K562 (cell line): ENCODE data around the gene MAPT. TPM values are rescaled to one million over a fixed set of nuclear protein-coding genes. Genes with fewer than 3 reads are reported as not detected.
A peak's percentile ranks its signal among the peaks of the same experiment; 100 is the strongest.

ENCODE experiments used
- ATAC-seq: fragments of 200-7000 bp; cut with Tn5 transposase; 3 replicates; pipeline ENCODE4 v1.9.1; 2020; ENCODE audit warnings: moderate library complexity
- BruUV-seq: library from RNA; stranded (reverse); fragments of 400-500 nt; replicated peaks from 2 replicates; lab custom pipeline; 2021; lab: Mats Ljungman, UMichigan
- CTCF ChIA-PET: fragments of 300-600 bp; formaldehyde crosslinking; extraction: SDS; loops from one replicate; lab custom pipeline; 2021; ENCODE audit warnings: low intra/inter-chr PET ratio; lab: Yijun Ruan, JAX
- POLR2A ChIA-PET: fragments of 300-600, 350-650 bp; sonication (Branson Sonifier 250); formaldehyde crosslinking; extraction: SDS; loops from one replicate; lab custom pipeline; 2021; ENCODE audit warnings: antibody characterized with exemption, inconsistent platforms; lab: Yijun Ruan, JAX
- DNase-seq, 4 experiments: peaks; one replicate each; pipeline versions ENCODE4 v3.0.0 to v3.0.0-alpha.2; 2011 to 2018; ENCODE audit warnings: low spot score in 3 of 4, mixed read lengths in 3 of 4; ENCODE audit errors: extremely low read depth in 1 of 4
- FAIRE-seq: peaks from 2 replicates; lab custom pipeline; 2011; peaks lifted over from hg19 to GRCh38; lab: Jason Lieb, UNC
- H2AFZ ChIP-seq: 2 replicates; pipeline ENCODE4 v1.6.0; 2011; ENCODE audit warnings: low read depth, low read length, control low read depth, inconsistent platforms
- H3K27ac ChIP-seq: fragments of 200-600 bp; 3 replicates; pipeline ENCODE4 v1.8.0; 2011; ENCODE audit warnings: low read depth, mild to moderate bottlenecking, control low read depth, inconsistent platforms, low read length, moderate library complexity, mixed read lengths; ENCODE audit errors: extremely low read depth
- H3K27me3 ChIP-seq, 2 experiments: fragments of 300-600 bp in 1 of 2; 2 replicates in 1 of 2; 3 replicates in 1 of 2; pipeline versions ENCODE4 v1.6.0 to v1.8.0; 2011; ENCODE audit warnings: inconsistent platforms in 2 of 2, low read length in 2 of 2, mild to moderate bottlenecking in 1 of 2, mixed read lengths in 1 of 2, moderate library complexity in 1 of 2; ENCODE audit not compliant: control insufficient read depth in 2 of 2, insufficient read depth in 2 of 2
- H3K36me3 ChIP-seq: fragments of 300-600 bp; 3 replicates; pipeline ENCODE4 v1.8.0; 2011; ENCODE audit warnings: mild to moderate bottlenecking, low read length, inconsistent platforms; ENCODE audit not compliant: control insufficient read depth, insufficient read depth
- H3K4me1 ChIP-seq, 2 experiments: fragments of 200-600 bp in 1 of 2; replicated peaks in 1 of 2; 2 replicates in 1 of 2; 3 replicates in 1 of 2; pipeline versions ENCODE4 v1.5.1 to v1.8.0; 2011; ENCODE audit warnings: inconsistent platforms in 2 of 2, low read length in 2 of 2, mild to moderate bottlenecking in 1 of 2, mixed read lengths in 1 of 2, moderate library complexity in 1 of 2; ENCODE audit not compliant: control insufficient read depth in 2 of 2, insufficient read depth in 2 of 2
- H3K4me2 ChIP-seq: 2 replicates; pipeline ENCODE4 v1.6.1; 2011; ENCODE audit warnings: low read length, control low read depth, inconsistent platforms, mixed read lengths; ENCODE audit not compliant: insufficient read depth
- H3K4me3 ChIP-seq: fragments of 200-600 bp; sonication (generic), shearing (Covaris generic); 2 replicates; pipeline ENCODE4 v1.5.1; 2016; ENCODE audit warnings: control low read depth, inconsistent platforms
- H3K79me2 ChIP-seq: fragments of 200-600 bp; 3 replicates; pipeline ENCODE4 v1.8.0; 2011; ENCODE audit warnings: low read length, inconsistent platforms; ENCODE audit not compliant: control insufficient read depth, insufficient read depth
- H3K9ac ChIP-seq, 2 experiments: 2 replicates each; pipeline versions ENCODE4 v1.6.0 to v1.6.1; 2011; ENCODE audit warnings: low read depth in 2 of 2, low read length in 2 of 2, control low read depth in 1 of 2, inconsistent platforms in 1 of 2, mild to moderate bottlenecking in 1 of 2, mixed read lengths in 1 of 2; ENCODE audit not compliant: insufficient read depth in 1 of 2
- H3K9me1 ChIP-seq: one replicate; pipeline ENCODE4 v1.6.0; 2011; ENCODE audit warnings: inconsistent platforms, mild to moderate bottlenecking, low read length, moderate library complexity; ENCODE audit not compliant: control insufficient read depth, insufficient read depth
- H3K9me3 ChIP-seq: replicated peaks from 2 replicates; pipeline ENCODE4 v1.5.1; 2011; ENCODE audit warnings: low read depth, low read length, inconsistent platforms; ENCODE audit not compliant: control insufficient read depth, insufficient read depth
- H4K20me1 ChIP-seq: replicated peaks from 2 replicates; pipeline ENCODE4 v1.6.1; 2011; ENCODE audit warnings: low read length, inconsistent platforms, mixed read lengths; ENCODE audit not compliant: control insufficient read depth, insufficient read depth
- CAMTA2 ChIP-seq: fragments of 250-450 bp; sonication (Bioruptor Pico); conservative IDR thresholded peaks from 2 replicates; pipeline ENCODE4 v1.5.1; 2022
- CREB1 ChIP-seq, 2 experiments: sonication (generic) in 1 of 2; formaldehyde crosslinking in 1 of 2; IDR thresholded peaks; 2 replicates each; pipeline versions ENCODE4 v1.6.1 to v1.8.0; 2012 to 2022; ENCODE audit warnings: inconsistent platforms in 1 of 2, mild to moderate bottlenecking in 1 of 2, missing genetic modification reagents in 1 of 2, moderate library complexity in 1 of 2
- DIDO1 ChIP-seq: fragments of 450-650 bp; IDR thresholded peaks from 2 replicates; pipeline ENCODE4 v1.6.1; 2016; ENCODE audit warnings: low read depth, missing biosample characterization, missing genetic modification characterization
- ILF3 ChIP-seq: fragments of 450-650 bp; IDR thresholded peaks from 2 replicates; pipeline ENCODE4 v1.6.1; 2018; ENCODE audit warnings: antibody characterized with exemption, mild to moderate bottlenecking, moderate library complexity, borderline replicate concordance
- L3MBTL2 ChIP-seq: fragments of 450-650 bp; IDR thresholded peaks from 2 replicates; pipeline ENCODE4 v1.6.1; 2016; ENCODE audit warnings: mild to moderate bottlenecking, moderate library complexity
- SMARCE1 ChIP-seq: fragments of 450-650 bp; IDR thresholded peaks from 2 replicates; pipeline ENCODE4 v1.7.1; 2016; ENCODE audit warnings: mild to moderate bottlenecking
- WGBS: fragments of 100-300 bp; shearing (Covaris generic); methylation state at CpG from one replicate; pipeline ENCODE4 v1.1.6; 2016; ENCODE audit warnings: low coverage, mixed read lengths; ENCODE audit not compliant: insufficient coverage; ENCODE audit errors: missing lambda C conversion rate; 5-methylcytosine and 5-hydroxymethylcytosine counted together
- in situ Hi-C: fragments of 300-500 bp; cut with MboI; formaldehyde crosslinking; loops from 4 replicates; pipeline ENCODE4 v1.15.0; 2018; ENCODE audit warnings: inconsistent platforms, mixed read lengths
- intact Hi-C: fragments of 100-400 bp; cut with micrococcal nuclease; formaldehyde crosslinking; loops from 2 replicates; pipeline ENCODE4 v1.14.2; 2022
- polyA plus RNA-seq, 8 experiments: library from polyadenylated mRNA; depleted of rRNA in 4 of 8; stranded (reverse) in 5 of 8; unstranded in 3 of 8; fragments of >200 nt; fragmentation: Nextera tagmentation in 2 of 8; fragmentation: Illumina TruSeq in 1 of 8; extraction: Ambion mirVana in 2 of 8; extraction: Trizol in 1 of 8; gene quantifications; 2 replicates each; pipeline versions ENCODE4 v1.2.1 to v1.2.3, GENCODE V29; 2011 to 2014; ENCODE audit warnings: inconsistent platforms in 1 of 8, missing spikeins in 1 of 8
- total RNA-seq, 7 experiments: library from RNA; depleted of rRNA in 6 of 7; stranded (reverse); fragments of >200 nt in 6 of 7; fragmentation: Illumina TruSeq in 2 of 7; extraction: Trizol in 2 of 7; gene quantifications; 2 replicates each; pipeline versions ENCODE4 v1.2.1 to v1.2.3, GENCODE V29; 2011 to 2021; ENCODE audit warnings: low replicate concordance in 1 of 7
- TF ChIP-seq, protein P1 (sequence below): fragments of 250-450 bp; sonication (Bioruptor Pico); IDR thresholded peaks from 2 replicates; pipeline ENCODE4 v1.8.0; 2022; ENCODE audit warnings: inconsistent platforms, mild to moderate bottlenecking, moderate library complexity, borderline replicate concordance
- TF ChIP-seq, protein P2 (sequence below): sonication (generic); formaldehyde crosslinking; IDR thresholded peaks from 2 replicates; pipeline ENCODE4 v1.9.0; 2022; ENCODE audit warnings: mild to moderate bottlenecking, missing genetic modification reagents

Gene MAPT
- total and polyA plus RNA-seq, 9 of the 15 experiments (the other 6 are each of a cell fraction or from before 2014, with no cell fraction given) = 0.04 to 1.1 (median 0.36) TPM

DNA sequence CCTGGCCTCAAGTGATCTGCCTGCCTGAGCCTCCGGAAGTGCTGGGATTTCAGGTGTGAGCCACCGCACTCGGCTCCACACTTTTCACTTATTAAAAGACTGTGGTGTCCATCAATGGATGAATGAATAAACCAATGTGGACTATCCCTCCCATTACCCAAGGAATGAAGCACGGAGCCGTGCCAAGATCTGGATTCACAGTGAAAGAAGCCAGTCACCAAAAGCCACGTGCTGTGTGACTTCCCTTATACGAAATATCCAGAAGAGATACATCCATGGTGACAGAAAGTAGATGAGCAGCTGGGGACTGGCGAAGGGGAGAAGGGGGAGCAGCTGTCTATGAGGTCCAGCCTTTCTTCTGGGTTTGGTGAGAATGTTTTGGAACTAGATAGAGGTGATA is 56.5 kb downstream of the MAPT start:
- Histone ChIP-seq H4K20me1 (no peaks in the 10 kb centered on the region), H3K27ac (no peak overlapping the region), H3K9me1 (no peaks in the 10 kb centered on the region), H3K4me1 (peaks cover 9 to 18% of the 10 kb centered on the region in 2 experiments), H2AFZ (no peak overlapping the region), H3K4me2 (no peak overlapping the region), H3K9ac (no peak overlapping the region), H3K4me3 (no peak overlapping the region), H3K79me2 (no peaks in the 10 kb centered on the region), H3K27me3 (peaks cover 8 to 23% of the 10 kb centered on the region in 2 experiments), H3K9me3 (no peaks in the 10 kb centered on the region), H3K36me3 (no peaks in the 10 kb centered on the region)
- TF ChIP-seq L3MBTL2 (peak; percentile 21; the same call in 1 of the 2 replicates), ILF3 (no peak), DIDO1 (tag) (no peak), SMARCE1 (no peak), CREB1 (IDR thresholded peaks at IDR 0.05) (no peak), CREB1 (CRISPR knock-in tag; IDR thresholded peaks at IDR 0.05) (no peak), CAMTA2 (CRISPR knock-in tag) (no peak)
- TF ChIP-seq, protein P1, sequence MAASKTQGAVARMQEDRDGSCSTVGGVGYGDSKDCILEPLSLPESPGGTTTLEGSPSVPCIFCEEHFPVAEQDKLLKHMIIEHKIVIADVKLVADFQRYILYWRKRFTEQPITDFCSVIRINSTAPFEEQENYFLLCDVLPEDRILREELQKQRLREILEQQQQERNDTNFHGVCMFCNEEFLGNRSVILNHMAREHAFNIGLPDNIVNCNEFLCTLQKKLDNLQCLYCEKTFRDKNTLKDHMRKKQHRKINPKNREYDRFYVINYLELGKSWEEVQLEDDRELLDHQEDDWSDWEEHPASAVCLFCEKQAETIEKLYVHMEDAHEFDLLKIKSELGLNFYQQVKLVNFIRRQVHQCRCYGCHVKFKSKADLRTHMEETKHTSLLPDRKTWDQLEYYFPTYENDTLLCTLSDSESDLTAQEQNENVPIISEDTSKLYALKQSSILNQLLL (CRISPR knock-in tag) = no peak
- TF ChIP-seq, protein P2, sequence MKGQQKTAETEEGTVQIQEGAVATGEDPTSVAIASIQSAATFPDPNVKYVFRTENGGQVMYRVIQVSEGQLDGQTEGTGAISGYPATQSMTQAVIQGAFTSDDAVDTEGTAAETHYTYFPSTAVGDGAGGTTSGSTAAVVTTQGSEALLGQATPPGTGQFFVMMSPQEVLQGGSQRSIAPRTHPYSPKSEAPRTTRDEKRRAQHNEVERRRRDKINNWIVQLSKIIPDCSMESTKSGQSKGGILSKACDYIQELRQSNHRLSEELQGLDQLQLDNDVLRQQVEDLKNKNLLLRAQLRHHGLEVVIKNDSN = peak; percentile 34; the same call in 1 of the 2 replicates
- ChIA-PET CTCF (no interaction called here), POLR2A (no interaction called here)
- no TSS peak for BruUV-seq
- in situ Hi-C loops = no loop called here
- WGBS = 13% methylated on average over 8 of the region's 8 CpGs
- no peak for DNase-seq
- intact Hi-C loops = no loop called here
- FAIRE-seq = no peak
- no peak for ATAC-seq
